Activated T-cell treated with anti-CD3 and anti-CD28 coated beads, Interleukin-2, amount 50 U/mL, for 1 hour (primary cell): ENCODE results near the gene SIGLEC6.
"Not testable (repeated sequence)": the region's sequence is repeated elsewhere in the genome, so short reads cannot be mapped to it uniquely, and the experiment has no call there.

Experiments used
- DNase-seq: peaks from one replicate; pipeline ENCODE4 v3.0.0-alpha.2; 2020

Gene SIGLEC6

DNA sequence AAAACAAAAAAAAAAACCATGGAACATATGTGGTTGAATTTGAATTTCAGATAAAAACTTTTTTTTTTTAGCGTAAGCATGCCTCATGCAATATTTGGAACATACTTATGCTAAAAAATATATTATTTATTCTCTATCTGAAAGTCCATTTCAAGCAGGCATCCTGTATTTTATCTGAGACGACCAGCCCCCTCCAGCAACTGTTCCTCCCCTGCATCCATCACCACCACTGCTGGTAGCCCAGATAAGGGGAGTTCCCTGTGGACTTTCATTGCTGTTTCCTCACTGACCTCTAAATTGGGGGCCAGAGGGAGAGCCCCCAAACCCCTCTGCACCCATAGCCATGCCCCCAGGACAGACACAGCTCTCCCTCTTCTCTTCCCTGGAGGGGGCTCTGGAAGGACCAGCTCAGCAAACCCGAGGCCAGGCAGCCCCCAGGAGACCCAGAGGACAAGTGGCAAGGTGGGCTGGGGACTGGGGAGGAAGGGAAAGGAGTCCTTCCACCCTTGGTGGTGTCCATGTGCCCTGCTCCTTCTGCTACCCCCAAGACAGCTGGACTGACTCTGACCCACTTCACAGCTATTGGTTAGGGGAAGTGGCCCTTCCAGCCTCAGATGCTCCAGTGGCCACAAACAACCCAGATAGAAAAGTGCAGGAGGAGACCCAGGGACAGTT is 23.3 kb downstream of the SIGLEC6 start:
- DNase-seq, result no peak

DNA sequence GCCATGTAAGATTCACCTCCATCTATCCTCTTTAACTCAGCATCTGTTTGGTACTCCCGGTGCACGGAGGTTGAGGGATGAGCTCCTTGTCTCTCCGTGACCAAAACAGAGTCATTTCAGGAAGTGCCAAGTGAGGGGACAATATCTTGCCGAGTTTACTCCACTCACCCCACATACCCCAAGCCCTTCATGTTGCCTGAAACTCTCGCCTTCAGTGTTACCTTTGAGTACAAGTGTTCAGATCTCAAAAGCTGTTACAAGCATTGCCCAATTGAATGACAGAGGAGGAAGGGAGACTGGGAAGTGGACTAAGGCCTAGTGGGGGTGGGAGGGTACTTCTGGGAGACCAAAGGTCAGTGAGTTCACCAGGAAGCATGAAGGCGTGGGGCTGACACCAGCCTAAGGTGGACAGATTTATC is 23.8 kb downstream of the SIGLEC6 start:
- DNase-seq, result no peak

DNA sequence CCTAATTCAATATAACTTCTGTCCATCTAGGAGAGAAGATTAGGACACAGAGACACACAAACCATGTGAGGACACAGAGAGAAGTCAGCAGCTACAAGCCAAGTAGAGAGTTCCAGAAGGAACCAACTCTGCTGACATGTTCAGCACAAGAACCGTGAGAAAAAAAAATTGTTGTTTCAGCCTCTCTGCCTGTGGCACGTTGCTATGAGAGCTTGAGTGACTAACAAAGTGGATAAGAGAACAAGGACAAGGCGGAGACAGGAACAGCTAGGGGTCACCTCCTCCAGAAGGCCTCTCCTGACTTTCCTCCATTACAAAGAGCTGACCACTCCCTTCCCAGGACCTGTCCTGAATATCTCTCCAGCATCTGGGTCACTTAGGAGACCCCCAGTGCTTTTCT is 24.3 kb downstream of the SIGLEC6 start:
- no peak for DNase-seq

DNA sequence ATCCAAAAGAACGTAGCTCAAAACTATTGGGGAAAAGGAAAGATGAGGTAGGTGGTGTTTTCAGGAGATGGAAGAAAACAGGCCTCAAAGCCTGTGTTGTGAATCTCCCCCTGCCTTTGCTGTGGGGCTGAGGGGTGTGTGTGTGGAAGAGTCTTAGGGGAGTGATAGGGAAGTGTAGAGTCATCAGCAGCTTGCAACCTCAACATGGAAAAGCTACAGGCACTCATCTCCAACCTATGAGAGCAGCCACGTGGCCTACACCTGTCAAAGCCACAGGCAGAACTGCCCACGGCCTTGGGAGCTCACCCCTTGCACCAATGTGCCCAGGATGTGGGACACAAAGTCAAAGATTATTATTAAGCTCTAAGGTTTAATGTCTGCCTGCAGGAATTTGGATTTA is 25.6 kb downstream of the SIGLEC6 start:
- DNase-seq, result no peak

DNA sequence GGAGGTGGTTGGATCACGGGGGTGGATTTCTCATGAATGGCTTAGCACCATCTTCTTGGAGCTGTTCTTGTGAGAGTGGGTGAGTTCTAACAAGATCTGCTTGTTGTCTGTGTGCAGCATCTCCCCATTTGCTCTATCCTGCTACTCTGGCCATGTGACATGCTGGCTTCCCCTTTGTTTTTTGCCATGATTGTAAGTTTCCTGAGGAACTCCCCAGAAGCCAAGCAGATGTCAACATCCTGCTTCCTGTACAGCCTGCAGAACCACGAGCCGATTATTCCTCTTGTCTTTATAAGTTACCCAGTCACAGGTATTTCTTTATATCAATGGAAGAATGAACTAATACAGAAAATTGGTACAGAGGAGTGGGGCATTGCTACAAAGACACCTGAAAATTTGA is 27.6 kb downstream of the SIGLEC6 start:
- DNase-seq, result no peak

DNA sequence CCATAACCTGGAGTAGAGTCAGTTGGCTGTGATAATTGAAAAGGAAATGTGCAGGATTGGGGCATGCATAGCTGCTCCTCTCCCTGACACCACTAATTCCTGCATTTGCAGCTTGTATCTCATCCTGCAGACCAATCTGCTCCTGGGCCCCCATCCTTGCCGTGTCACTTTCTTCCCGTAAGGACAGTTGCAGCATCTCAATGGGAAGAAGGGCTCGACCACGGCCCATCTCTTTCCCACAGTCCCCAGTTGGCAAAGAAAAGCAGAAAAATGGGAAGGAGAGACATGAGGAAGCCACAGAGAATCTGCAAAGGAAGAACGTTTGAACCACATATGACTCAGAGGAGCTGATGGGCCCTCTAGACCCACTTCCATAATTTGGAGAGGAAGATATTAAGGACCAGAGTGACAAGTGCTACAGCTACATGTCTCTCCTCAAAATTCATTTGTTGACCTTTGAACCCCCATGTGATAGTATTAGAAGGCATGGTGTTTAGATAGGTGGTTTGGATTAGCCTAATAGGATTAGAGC is 28.1 kb downstream of the SIGLEC6 start:
- no peak for DNase-seq

DNA sequence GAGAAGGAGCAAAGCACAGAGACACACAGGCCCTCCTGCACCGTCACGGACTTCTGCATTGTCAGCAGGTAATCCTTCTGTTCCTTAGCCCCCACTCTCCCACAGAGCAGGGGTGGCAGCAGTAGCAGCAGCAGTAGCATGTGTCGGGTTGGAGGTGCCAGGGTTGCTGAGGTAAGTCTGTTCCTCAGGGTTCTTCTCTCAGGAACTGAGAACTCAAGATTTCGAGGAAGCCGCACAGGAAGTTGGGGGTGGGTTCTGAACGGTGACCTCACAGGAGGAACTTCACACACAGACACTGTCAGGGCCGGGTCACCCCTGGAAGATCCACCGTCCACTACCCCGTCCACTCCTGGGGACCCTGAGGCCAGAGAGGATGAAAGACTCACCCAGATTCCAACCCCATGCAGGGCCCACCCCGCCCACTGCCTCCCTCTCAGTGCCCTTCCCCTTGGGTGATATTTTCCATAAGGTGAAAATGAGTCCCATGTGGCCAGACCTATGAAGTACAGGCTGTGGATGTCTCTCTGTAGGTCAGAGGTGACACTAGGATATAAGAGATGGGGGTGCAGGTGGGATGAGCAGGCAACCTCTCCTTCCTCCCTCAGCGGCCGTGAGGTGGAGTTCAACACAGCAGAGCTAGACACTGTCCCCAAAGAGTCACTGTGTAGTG is 29.7 kb downstream of the SIGLEC6 start, which contains the start of gene SIGLEC12:
Gene SIGLEC12, minus strand, starts transcription at position 207 of the 670 bp plus-strand sequence. Its CDS starts 67 bp downstream, at position 140.
- DNase-seq, result no peak

DNA sequence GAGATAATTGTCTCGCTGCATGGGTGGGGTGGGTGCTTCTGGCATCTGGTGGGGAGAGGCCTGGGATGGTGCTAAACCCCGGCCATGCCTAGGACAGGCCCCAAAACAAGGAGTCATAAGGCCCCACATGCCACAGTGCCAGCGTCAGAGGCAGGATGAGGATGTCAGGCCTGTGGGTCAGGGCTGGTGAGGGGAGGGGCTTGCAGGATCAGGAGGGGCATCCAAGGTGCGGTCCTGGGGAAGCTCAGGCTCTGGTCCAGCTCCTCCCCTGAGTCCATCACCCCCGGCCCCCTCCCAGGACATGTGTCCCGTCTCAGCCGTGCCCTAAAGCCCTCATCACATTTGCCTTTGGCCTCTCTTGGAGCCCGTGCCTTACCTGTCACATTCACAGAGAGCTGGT is 30.5 kb downstream of the SIGLEC6 start:
- not testable (repeated sequence) for DNase-seq

DNA sequence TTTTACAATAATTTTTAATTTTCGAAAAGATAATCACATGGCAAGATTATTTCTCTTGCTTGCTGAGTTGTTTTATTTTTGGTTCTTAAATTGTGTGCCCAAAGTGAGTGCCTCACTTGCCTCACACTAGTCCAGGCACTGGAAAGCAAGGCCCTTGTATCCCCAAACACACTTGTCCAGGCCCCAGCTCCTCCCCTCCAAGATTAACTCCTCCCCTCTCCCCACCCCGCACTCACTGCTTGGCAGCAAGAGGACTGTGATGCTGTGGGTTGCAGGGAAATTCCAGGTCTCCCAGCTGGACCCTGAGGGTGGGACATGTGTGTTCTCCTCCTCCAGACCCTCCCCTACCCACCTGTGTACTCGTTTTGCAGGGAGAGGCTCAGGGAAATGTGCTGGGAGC is 33.8 kb downstream of the SIGLEC6 start:
- no peak for DNase-seq

DNA sequence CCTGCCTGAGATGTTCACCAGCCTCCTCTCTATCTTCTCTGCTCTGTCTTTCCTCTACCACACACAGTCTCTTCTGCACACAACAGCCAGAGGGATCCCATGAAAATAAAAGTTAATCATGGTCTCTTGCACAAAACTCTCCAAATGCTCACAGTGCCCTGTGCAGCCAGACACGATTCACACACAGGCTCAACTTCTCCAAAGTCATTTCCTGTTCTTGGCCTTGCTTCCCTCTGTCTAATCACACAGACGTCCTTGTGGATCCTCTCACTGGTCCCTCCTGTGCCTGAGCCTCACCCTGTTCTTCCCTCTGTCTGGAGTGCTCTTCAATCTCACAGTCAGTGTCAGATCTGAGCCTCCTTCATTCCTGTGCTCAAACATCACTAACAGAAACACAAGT is 37.7 kb downstream of the SIGLEC6 start:
- no peak for DNase-seq

DNA sequence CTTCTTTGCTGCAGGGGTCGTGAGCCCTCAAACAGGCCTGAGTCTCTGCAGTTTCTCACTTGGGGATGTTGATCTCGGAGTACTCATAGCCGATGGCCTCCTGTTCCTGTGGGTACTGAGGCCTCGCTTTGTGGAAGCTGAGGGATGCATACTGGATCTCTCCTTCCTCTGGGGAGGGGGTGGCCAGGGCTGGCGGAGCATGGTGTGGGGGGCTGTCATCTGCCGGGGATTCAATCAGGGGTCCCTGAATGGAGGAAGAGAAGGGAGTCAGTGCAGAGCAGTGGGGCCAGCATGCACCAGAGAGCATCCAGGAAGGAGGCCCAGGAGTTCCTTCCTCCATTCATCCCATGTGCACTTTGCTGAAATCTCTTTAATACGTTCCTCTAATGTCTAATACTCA is 39.9 kb downstream of the SIGLEC6 start:
- DNase-seq, result no peak

DNA sequence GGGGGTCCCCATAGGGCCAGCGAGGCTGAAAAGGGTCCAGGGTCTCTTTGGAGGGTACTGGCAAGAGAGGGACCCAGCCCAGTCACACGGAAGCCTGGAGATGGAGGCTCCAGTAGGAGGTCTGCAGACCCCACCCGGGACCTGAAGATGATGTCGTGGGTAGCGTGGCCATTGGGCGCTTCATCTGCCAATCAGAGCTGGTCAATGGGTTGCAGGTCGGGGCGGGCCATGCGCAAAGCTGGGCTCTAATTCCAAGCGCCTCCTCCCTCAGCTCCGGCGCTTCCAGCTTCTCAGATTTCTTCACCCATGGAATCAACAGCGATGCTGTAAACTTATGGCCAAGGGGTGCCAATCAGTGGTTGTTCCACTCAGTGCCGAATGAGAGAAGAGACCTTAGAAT is 40.8 kb downstream of the SIGLEC6 start:
- DNase-seq, result no peak

DNA sequence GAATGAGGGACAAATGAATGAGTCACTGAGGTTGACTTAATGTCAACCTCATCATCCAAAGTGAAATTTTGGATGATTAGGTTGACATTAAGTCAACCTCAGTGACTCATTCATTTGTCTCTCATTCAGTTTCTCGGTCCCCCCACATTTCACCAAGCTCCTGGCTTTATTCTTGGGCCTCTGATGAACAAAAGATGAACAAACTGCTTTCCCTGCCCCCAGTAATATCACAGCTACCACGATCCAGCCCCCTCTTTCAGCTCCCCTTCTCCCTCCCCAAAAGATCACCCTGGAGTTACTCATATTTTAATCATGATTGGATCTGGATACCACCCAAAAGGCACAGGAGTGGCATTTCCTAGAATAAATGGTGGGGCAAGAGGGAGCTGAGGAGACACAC is 42.4 kb downstream of the SIGLEC6 start:
- no peak for DNase-seq

DNA sequence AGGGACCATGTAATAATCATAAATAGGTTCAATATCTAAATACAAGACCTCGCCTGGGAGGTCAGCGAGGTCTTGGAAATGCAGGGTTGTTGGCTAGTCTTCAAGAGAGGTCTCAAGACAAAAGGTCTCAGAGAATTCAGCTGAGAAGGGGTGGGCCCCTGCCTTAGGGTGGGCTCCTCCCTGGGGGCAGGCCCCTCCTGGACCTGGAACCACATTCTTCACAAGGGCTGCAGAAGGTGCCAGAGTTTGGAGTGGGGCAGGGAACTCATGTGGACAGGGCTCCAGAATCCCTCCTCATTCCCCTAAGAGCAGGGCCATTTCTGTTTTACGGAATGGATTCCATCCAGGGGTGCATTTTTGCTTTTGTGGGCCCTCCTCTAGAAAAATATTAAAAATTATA is 43.0 kb downstream of the SIGLEC6 start:
- no peak for DNase-seq

DNA sequence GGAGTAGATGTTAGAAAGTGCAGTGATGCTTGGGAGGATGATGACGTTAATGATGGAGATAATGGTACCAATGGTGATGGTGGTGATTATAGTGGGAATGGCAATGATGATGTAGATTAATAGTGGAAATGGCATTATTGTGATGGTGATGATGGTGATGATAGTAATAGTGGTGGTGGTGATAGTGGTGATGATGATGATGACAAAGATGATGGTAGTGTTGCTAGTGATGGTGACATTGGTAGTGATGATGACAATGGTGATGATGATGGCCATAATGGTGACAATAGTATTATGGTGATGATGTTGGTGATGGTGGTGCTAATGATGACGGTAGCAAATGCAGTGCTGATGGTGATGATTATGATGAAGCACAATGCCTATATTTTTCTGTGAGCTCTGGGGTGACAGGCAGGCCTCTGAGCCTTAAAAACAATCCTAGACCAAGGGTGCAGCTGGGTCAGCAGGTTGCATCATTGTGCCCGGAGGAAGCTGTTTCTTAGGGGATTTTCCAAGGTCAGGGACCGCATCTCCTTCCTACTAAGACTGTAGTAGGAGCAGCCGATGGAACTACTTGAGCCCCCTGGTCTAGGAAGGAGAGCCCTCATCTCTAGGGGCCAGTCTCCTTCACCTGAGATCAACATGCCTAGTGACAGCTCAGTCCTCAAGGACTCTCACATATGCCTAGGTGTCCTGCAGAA is 45.4 kb downstream of the SIGLEC6 start:
- DNase-seq, result no peak

DNA sequence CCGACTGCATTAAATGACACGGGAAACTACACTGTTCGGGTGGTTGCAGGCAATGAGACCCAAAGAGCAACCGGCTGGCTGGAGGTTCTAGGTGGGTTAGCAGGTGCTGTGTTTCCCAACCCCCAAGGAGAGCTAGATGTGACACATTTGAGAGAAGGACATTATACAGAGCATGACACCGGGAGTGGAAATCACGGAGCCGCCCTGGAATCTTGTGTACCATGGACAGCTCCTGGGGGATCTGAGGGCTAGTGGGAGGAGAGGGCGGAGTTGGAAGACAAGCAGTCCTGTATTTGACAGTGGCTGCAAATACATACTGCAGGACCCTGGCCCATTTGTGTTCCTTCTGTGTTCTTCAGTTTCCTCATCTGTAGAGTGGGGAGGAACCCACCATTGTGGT is 50.9 kb downstream of the SIGLEC6 start:
- DNase-seq, result no peak

DNA sequence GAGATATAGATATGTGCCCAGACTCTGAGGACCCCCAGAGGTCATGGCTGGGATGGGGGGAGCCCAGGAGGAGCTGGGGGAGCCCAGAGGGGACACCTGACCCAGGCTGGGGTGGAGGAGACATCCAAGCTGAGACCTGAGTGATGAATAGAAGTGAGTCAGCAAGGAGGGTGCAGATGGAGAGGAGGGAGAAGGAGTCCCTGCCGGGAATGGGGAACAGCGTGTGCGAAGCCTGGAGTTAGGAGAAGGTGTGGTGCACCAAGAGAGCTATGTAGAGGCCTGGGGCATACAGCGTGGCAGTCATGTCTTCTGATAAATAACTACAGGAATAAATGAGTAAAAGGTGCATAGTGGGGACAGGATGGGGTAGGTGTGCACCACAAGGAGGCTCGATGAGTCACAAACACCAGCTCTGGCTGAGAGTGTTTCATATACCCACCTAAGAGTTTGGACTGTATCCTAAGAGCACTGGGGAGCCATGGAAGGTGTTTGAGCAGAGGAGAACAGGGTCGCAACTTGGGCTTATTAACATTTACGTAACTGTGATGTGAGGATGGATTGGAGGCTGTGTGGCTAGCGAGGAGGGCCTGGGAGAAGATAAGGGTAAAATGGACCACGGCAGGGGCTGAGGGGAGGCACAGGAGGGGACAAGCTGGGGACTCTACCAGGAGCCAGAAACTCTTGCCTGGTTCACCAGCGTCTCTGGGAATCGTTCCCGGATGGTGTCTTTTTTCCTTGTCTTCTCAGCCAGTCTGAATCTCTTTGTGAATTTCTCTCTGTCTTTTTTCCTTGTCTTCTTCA is 51.7 kb downstream of the SIGLEC6 start:
- no peak for DNase-seq

DNA sequence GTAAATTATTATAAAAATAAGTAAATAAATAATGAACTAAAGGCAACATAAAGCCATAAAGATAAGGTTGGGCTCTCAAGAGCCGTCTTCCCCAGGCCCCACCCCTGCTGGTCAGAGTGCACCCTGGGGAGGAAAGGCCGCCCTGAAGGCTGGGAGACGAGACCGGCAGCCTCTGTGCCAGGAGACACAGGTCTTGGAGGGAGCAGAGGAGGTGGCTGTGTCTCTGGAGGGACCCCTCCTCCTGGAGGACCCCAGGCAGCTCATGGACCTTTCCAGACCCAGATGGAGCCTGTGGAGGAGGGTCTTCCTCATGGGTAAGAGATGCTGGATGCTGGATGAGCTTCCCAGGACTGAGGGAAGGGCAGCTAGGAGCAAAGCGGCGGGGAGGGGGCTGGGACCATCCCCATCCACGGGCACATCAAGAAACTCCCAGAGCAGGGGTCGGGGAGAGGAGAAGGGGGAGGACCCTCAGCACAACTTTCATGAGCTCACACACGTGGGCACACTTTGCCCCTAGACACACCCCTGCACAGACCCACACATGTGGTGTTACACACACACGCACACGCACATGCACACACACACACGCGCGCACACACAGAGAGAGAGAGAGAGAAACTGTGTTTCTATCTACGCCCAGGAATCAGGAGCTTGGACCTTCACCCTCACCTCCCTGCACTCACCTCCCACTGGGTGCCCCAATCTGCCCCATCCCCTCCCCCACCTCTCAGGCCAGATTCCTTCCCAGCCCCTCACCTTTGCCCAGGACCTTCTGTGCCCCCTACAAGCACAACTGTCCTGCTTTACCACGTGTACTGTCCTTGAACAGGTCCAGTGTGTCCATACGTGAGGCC is 52.9 kb downstream of the SIGLEC6 start, which contains the start of gene CEACAM18:
Gene CEACAM18, plus strand, starts transcription at position 159 of the 854 bp plus-strand sequence.
- DNase-seq, result no peak

DNA sequence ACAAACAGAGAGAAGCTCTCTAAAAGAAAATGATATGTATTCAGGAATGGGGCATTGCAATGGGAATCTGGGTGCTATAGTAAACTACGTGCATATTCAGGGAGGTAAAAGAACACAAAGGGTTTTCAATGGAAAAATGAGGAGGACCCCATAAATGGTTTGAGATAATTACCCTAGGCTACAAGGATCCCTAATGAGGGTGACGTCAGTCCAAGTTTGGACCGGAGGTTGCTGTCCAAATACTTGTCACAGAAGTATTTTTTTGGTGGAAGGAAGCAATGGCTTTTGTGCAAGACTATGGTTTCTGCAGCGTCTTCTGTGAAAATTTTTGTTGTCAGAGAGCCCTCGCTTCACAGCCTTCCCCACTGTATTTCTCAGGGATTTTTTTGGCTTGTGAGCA is 54.1 kb downstream of the SIGLEC6 start:
- no peak for DNase-seq

DNA sequence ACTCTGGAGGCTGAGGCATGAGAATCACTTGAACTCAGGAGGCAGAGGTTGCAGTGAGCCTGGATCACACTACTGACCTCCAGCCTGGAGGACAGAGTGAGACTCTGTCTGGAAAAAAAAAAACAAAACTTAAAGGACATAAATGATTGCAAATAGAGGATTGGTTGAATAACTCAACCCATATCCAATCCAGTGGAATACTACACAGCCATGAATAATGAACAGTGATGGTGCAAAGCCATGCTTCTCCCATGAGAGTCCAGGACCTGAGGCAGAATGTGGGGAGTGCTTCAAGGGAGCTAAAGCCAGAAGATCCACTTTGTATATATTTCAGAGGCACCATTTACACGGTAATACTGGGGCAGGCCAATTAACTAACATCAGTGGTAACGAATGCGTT is 55.3 kb downstream of the SIGLEC6 start:
- no peak for DNase-seq

DNA sequence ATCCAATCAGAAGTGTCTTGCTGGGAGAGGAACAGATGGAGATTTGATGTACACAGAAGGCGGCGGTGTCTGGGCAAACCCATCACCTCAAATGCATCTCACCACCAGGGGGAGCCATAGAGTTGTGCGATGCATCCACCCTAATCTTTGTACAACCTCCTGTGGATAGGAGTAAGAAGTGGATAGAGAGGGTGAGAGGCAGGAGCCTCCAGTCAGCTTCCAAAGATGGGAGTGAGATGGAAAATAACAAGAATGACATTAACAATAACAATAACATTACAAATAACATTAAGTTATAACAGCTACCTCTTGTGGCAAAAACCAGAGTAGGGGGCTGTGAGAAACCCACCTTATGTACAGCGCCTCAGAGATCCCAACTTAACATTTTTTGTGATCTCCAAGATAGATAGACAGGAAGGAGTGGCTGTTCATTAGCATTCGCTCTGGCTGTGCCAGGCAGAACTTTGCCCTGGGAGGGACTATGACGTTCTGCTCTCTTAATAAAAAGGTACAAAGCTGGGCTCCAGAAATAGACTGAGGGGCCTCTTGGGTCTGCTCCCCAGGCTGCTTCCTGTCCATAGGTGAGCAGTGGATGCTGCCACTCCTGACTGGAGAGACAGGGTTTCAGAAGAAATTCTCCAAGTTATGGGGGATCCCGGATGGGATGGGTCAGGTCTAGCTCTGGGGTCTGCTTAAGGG is 58.3 kb downstream of the SIGLEC6 start:
- peak; percentile 73 for DNase-seq
